ENCODE measurements around the gene SERPINA5.

Gene SERPINA5

GRCh38 chr14:94581127-94581999 is at the start of gene SERPINA5:
Gene SERPINA5, plus strand, starts transcription at chr14:94581426. Its CDS starts 5,937 bp downstream, at chr14:94587363.
- DNase-seq, result no peak

- DNase-seq, result no peak
Measured at GRCh38 chr14:94532447-94532846, 48.8 kb upstream of the SERPINA5 start.

GRCh38 chr14:94535506-94535905 is 45.7 kb upstream of the SERPINA5 start:
- DNase-seq, result no peak

GRCh38 chr14:94536836-94537235 is 44.4 kb upstream of the SERPINA5 start:
- DNase-seq, result peak; percentile 8

GRCh38 chr14:94538070-94538740 is 43.0 kb upstream of the SERPINA5 start:
- DNase-seq, result no peak

- no peak for DNase-seq
Measured at GRCh38 chr14:94539181-94539580, 42.0 kb upstream of the SERPINA5 start.

GRCh38 chr14:94540031-94540794 is 41.0 kb upstream of the SERPINA5 start:
- no peak for DNase-seq

- DNase-seq, result no peak
Measured at GRCh38 chr14:94541234-94541975, 39.8 kb upstream of the SERPINA5 start.

- no peak for DNase-seq
Measured at GRCh38 chr14:94542111-94542810, 39.0 kb upstream of the SERPINA5 start.

GRCh38 chr14:94542811-94543440 is 38.3 kb upstream of the SERPINA5 start:
- DNase-seq, result no peak

- no peak for DNase-seq
Measured at GRCh38 chr14:94543449-94544124, 37.6 kb upstream of the SERPINA5 start.

- no peak for DNase-seq
Measured at GRCh38 chr14:94544726-94545125, 36.5 kb upstream of the SERPINA5 start.

GRCh38 chr14:94545131-94545841 is 35.9 kb upstream of the SERPINA5 start:
- no peak for DNase-seq

- no peak for DNase-seq
Measured at GRCh38 chr14:94547151-94547680, 34.0 kb upstream of the SERPINA5 start.

- no peak for DNase-seq
Measured at GRCh38 chr14:94547726-94548125, 33.5 kb upstream of the SERPINA5 start.

GRCh38 chr14:94548131-94548998 is 32.9 kb upstream of the SERPINA5 start:
- DNase-seq, result no peak

- DNase-seq, result peak; percentile 62
Measured at GRCh38 chr14:94548999-94549985, 31.9 kb upstream of the SERPINA5 start.

- no peak for DNase-seq
Measured at GRCh38 chr14:94550041-94550440, 31.2 kb upstream of the SERPINA5 start.

All from OCI-M1 (cell line).